OCI-LY7 (cell line): Measurements from ENCODE around the gene ACER3.

ENCODE experiments used
- EZH2phosphoT487 ChIP-seq: fragments of 200-600 bp; sonication (generic); IDR thresholded peaks from 2 replicates; pipeline ENCODE4 v1.6.1; 2018; ENCODE audit warnings: low read depth, borderline replicate concordance, mild to moderate bottlenecking, mixed run types, antibody characterized with exemption, low read length, moderate library complexity, mixed read lengths
- TF ChIP-seq, protein P1 (sequence below): fragments of 200-600 bp; sonication (generic); conservative IDR thresholded peaks from 2 replicates; pipeline ENCODE4 v1.5.1; 2014; ENCODE audit warnings: mild to moderate bottlenecking, antibody characterized with exemption, low read length, moderate library complexity, mixed read lengths

DNA sequence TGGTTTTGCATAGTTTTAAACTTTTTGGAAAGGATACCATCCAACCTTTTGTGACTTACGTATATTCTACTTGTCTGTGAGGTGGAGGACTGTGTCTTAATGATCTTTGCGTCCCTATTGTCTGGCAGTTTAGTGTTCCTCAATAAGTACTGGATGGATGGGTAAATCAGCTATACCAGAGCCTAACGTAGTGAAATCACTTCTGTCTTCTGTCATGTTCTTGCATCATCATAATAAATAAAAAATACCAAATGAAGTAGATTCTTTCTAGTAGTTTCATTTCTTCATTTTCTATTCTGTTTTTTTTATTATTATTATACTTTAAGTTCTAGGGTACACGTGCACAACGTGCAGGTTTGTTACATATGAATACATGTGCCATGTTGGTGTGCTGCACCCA is 66.4 kb downstream of the ACER3 start:
- TF ChIP-seq, protein P1, sequence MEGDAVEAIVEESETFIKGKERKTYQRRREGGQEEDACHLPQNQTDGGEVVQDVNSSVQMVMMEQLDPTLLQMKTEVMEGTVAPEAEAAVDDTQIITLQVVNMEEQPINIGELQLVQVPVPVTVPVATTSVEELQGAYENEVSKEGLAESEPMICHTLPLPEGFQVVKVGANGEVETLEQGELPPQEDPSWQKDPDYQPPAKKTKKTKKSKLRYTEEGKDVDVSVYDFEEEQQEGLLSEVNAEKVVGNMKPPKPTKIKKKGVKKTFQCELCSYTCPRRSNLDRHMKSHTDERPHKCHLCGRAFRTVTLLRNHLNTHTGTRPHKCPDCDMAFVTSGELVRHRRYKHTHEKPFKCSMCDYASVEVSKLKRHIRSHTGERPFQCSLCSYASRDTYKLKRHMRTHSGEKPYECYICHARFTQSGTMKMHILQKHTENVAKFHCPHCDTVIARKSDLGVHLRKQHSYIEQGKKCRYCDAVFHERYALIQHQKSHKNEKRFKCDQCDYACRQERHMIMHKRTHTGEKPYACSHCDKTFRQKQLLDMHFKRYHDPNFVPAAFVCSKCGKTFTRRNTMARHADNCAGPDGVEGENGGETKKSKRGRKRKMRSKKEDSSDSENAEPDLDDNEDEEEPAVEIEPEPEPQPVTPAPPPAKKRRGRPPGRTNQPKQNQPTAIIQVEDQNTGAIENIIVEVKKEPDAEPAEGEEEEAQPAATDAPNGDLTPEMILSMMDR: no peak
- no peak for TF ChIP-seq EZH2phosphoT487
